Inflammatory macrophage treated with lipopolysaccharide for 1 hour (primary cell): ENCODE measurements around the gene IFTAP.

ENCODE experiments used
- DNase-seq, 2 donors: peaks; one replicate each; pipeline ENCODE4 v3.0.0-alpha.2; 2020 to 2022

The IFTAP gene

DNA sequence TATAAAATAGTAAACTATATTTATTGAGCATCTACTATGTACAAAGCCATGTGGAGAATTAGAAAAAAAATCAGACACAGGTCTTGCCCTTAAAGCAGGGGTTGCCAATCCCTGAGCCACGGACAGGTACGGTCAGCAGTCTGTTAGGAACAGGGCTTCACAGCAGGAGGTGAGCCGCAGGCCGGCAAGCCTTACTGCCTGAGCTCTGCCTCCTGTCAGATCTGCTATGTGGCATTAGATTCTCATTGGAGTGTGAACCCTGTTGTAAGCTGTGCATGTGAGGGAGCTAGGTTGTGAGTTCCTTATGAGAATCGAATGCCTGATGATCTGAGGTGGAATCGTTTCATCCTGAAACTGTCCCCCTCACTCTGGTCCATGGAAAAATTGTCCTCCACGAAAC lies 5.9 kb downstream of the IFTAP start:
- no peak for DNase-seq

DNA sequence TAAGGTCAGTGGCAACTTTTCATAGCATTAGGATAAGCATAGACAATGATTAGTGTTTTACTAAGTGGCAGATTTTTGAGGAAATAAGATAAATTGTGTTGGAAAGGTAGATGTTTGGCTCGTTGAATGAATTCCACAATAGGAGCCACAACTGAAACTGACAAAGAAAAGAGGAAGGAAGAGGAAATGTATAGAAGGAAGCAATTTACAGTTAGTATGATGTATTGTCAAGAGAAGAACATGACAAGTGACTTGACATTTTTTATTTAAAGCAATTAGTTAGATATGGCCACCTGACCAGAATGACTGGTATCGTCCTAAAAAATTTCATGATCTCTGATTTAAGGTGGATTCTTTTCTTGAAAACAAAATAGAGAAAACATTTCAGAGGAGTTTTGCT lies 6.9 kb downstream of the IFTAP start:
- peak; percentile 19 to 20 for DNase-seq

DNA sequence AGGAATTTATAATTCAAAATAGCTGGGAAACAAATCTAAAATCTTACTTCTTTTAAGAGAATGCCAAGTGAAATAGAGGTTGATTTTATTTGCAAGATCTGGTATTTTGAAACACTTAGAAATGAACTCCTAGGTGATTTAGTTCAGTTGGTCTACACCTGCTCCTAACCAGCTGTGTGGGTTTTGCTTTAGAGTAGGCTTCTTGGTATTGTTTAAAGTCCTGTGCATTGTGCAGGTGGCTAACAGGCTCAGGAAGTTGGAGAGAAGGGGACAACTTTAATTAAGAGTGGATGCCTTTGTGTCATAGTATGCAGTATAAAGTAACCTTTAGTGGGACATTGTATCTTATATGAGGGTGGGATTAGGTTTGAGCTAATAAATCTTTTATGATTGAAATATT lies 7.8 kb downstream of the IFTAP start:
- DNase-seq: no peak

DNA sequence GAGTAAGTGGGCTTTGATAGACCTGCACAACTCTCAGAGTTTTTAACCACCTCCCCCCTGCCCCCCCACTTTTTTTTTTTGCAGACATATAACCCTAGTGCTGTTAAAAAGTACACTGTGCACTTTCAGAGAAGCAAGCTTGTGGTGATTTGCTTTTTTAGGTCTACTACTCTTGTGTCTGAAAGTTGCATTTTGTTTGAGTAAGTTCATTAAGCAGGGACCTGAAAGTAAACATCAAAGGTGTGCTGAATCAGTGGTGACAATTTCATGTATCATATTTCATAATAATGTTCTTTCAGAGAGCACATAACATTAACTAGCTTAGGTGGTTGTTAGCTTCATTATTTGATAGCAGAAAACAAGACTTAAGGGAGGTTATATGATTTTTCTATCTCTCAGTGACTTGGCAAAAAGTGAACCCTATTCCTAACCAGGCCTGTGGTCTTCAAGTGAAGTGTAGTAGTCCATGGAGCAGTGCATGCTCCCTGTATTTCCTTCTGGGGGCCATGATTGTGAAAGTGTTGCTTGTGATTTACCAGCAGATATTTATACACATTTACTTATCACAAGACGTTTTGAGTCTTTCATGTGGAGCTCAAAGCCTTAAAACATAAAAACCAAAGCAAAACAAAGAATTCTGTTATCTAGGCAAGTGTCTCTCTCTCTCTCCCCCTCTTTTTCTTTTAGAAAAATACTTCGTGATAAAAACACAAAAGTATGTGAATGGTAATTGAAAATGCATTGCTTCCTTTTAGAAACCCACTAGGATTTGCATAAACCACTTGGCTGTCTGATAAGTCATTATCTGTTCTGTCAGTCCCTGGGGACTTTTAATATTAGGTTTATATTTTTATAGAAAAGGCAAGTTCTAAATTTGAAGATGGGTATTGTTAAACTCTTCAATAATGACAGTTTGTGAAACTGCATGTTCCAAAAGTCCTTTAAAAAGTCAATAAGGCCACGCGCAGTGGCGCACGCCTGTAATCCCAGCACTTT lies 11.2 kb downstream of the IFTAP start:
- DNase-seq: no peak

DNA sequence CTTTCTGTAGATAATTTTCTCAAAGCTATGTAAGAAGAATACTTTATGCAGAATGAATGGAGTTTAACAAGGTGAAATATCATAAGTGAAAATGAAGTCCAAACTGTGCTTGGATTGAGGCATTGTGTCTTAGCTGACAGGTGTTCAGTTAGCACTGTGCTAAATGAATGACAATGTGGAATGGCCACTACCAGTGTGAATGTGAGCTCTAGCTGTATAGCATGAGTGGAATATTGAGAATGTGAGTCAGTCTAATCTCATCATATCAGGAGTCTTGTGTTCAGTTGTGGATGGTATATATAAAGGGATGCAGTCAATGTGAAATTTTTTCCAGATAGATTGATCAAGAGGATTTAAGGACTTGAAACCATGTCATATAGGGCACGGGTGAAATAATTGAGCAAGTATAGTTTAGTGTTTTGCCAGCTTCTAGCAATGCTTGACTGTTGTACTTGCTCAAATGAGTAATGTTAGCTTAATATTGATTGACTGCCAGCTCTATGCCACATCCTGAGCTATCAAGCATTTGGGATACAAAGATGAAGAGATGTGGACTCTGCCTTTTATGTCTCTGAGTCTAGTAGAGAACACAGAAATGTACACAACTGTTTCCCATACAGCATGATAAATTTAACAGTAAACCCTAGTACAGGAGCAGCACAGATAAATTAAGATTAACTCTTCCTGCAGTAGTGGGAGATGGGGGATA lies 14.3 kb downstream of the IFTAP start:
- DNase-seq: no peak

DNA sequence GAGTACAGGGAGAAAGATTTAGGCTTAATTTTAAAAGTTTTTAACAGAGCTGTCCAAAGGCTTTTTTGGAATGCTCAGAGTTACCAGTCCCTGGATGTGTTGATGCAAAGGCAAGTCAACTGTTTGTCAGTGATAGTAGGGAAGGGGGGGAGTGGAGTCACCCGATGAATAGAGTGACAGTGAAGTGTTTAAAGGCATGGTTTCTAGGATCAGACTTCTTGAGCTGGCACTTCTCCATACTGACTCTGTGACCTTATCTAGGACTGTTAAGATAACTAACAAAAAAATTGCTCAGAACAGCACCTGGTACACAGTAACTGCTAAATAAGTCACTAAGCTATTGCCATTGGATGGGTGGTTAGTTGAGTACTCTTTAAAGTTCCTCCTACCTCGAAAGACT lies 15.1 kb downstream of the IFTAP start:
- DNase-seq: no peak

DNA sequence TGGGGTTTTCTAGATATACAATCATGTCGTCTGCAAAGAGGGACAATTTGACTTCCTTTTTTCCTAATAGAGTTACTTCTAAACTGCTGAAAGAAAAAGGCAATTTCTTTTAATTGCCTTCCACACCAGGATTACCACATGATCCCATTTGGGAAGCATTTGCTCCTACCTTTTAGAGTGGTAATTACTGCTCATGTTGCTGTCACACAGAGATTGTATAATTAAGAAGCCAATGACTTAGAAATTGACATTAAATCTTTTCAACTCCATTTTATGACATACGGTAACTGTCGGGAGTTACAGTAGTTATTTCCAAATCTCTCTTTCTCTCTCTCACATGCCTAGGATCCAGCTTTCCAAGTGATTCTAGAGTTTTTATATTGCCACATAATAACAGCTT lies 21.5 kb downstream of the IFTAP start:
- DNase-seq: no peak

DNA sequence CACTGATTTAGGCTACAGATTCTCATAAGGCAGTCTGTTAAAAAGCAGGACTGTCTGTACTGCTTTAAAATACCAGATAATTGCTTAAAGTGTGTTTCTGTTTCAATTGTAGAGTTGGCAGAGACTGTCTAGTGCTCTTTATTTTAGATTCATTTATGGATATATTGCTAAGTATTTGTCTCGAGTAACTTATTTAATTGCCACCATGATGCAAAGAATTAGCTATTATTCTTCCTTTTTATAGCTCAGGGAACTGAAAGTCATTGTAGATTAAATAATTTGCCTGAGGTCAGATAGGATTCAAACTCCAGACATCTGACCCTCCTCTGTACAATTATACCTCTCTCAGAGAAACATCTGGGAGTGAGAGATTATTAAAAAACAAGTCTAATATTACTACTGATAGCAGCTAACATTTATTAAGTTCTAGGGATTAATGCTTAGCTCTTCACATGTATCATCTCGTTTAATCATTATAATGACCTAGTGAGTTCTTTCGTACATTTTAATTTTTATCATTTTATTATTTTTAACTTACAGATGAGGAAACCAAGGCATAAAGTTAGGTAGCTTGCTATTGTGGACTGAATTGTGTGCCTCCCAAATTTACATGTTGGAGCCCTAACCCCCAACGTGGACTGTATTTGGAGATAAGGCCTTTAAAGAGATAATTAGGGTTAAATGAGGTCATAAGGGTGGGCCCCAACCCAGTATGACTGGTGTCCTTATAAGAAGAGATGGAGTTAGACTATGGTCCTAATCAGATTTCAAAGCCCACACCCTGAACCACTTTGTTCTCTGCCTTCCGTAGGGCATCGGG lies 23.5 kb downstream of the IFTAP start:
- no peak for DNase-seq

DNA sequence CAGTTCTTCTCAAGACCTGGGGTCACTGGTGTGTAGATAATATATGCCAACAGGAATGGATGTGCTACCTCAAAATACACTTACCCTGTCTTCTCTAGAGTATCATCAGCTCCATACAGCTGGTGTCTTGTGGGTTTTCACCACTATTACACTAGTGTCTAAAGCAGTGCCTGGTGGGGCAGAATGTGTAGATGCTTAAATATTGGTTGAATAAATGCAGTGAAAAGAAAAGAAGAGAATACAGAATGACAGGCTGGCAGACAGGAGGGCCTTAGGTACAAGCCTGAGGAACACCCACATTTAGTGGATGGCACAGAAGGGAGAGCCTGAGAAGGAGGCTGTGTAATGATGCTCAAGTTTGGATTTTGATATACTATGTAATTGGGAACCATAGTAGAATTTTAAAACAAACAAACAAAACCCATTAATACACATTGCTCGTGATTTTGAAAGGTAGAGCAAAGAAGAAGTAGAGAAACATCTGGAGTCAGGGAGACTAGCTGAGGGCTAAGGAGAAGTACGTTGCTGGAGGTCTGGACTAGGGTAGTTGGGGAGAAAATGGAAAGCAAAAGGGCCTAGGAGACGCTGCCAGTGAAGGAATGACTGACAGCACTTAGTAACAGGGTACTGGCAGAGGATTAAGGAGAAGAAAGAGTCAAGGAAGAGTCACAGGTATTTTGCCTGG lies 24.2 kb downstream of the IFTAP start:
- DNase-seq: no peak

DNA sequence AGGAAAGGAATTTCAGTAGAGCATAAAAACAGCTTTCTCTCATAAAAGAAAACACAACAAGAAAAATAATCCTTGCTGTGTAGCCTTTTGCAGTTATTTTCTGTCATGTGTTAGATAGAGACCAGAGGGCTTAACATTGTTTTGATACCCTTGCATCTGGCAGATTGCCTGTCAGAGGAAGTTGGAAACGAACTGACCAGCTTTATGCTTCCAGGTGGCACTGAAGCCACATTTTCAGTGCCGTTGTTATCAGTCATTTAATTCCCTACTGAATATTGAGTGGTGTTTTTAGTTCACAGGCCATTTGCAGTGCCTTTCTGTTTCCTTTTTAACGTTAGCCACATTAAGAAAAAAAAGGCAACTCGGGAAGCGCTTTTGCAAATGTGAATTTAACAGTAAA lies 25.2 kb downstream of the IFTAP start:
- no peak for DNase-seq

DNA sequence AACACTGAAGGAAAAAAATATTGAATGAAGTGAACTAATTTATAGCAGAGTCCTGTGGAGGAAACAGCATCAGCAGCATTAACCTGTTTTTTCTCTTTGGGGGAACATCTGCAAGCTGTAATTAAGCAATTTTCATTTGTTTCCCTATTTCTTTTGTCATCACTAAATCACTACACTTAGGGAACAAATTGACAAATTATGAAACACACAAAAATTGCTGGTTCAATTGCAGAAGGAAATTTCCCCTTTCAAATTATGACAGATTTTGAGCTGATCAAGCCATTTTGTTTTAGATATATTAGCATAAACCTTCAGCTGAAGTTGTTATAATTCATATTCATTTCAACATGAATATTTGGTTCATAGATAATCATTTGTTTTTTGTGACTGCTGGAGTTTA lies 25.9 kb downstream of the IFTAP start:
- DNase-seq: peak; percentile 22 to 52

DNA sequence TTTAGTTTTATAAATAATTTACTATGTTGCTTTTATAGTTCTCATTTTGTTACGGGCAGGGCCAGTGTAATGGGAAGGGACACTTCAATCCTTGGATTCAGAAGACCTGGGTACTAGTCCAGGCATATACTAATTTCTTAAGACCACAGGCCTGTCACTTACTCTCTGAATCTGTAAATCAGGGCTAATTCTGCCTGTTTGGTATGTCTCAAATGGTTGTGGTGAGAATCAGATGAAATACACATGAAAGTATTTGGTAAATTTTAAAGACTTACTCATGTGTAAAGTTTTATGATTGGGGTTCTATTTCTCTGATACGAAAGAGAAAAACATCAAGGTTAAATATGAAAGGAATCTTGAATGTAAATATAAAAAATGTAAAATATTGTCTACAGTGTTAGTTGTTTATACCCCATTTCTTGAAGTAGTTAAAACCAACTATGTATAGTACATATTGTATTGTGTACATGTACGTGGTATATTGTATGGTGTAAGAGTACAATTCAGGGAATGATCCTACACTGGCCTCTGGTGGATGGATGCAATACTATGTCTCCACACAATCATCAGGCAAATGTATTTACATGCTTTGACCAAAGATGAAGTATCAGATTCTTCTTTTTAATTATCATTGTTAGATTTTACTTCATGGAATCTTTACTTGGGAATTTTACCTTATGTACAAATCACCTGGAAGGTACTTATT lies 28.3 kb downstream of the IFTAP start:
- peak; percentile 18 to 48 for DNase-seq

DNA sequence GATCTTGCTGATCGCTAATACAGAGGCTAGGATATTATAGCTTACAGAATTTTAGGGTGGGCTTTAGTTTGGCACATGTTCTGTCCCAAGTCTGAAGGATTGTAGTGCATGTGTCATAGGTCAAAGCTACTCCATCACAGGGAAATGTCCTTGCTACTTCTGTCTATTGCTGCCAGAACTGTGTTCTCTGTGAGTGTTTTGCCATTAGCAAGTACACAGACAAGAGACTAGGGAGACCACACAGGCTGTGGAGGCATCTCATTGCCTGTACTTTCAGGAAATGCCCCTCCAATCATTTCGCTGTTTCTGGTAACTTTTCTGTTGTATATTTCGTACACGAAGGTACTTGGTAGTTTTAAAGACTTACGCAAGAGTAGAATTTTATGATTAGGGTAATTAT lies 29.2 kb downstream of the IFTAP start:
- DNase-seq: no peak

DNA sequence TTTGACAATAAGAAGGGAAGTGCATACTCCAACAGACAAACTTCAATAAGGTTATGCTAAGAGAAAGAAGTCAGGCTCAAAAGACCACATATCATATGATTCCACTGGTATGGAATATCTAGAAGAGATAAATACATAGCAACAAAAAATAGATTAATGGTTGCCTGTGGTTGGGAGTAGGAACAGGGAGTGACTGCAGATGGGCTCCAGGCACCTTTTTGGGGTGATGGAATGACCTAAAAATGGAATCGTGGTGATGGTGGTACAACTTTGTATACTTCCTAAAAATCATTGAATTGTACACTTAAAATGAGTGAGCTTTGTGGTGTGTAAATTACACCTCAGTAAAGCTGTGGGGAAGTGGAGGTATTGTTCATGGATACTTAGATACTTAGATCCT lies 32.7 kb downstream of the IFTAP start:
- no peak for DNase-seq

DNA sequence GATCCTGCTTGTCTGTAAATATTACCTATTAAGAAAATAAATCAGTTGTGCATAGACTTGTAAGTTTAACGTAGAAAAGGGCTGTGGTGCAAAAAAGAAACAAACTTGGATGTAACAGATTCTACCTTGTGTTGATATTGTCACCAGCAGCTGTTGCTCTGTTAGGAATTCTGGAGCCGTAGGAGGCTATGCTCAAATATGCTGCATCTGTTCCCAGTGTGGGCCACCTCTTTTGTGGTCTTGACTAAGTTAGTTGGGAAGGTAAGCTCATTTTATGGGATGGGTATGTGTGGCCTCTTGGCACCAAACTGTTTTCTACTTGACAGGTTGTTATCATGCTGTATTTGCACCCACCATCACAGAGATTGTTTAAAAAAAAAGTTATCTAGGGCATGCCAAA lies 33.2 kb downstream of the IFTAP start:
- no peak for DNase-seq

DNA sequence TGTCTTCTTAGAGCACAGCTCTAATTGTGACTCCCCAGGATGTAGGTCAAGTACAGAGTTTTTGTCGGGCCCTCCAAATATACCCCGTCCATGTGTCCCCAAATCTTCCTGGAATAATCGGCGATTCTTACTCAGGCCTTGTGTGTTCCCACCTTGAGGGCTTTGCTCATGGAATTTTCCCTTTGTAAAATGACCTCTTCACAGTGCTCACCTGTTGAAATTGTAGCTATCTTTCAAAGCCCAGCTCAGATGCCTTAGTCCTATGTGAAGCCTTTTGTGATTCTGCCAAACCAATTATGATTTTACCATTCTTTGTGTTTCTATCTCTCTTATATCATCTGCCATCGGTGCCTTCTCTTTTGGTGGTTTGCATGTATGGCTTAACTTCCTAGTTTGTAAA lies 33.8 kb downstream of the IFTAP start:
- no peak for DNase-seq

DNA sequence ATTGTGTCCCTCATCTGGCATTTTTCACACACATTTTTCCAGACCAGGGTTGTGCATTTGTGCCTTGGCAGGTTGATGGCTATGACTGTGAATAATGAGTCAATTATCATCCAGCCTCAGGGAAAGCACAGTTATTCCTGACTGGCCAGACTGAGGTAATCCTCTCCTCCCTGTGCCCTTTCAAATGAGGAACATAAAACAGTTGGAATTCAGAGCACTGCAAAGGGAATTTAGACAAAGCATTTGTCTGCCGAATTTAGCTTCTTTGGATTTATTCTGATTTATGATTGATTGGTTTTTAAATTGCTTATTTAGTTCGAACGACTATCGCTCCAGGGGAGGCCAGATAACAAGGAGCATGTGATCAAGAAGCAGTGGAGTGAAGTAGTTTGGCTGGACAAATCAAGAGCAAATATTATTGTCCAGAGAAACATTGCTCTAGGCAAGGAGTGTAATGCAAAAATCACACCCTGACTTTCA lies 34.5 kb downstream of the IFTAP start:
- no peak for DNase-seq

DNA sequence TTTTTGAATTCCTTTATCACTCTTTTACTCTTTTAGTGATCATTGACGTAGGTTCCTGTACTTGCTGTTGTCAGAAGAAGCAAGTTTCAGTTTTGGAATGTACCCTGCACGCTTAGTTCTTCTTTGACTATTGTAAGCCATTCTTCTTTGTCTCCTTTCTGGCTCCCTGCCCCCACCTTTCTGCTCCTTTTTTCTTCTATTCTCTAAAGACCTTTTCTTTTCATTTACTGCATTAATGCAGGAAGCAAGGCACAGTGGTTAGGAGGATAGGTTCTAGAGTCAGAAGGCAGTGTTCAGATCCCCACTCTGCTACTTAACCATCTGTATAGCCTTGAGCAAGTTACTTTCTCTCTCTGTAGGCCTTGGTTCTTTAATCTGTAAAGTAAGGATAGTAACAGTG lies 37.5 kb downstream of the IFTAP start:
- DNase-seq: no peak

DNA sequence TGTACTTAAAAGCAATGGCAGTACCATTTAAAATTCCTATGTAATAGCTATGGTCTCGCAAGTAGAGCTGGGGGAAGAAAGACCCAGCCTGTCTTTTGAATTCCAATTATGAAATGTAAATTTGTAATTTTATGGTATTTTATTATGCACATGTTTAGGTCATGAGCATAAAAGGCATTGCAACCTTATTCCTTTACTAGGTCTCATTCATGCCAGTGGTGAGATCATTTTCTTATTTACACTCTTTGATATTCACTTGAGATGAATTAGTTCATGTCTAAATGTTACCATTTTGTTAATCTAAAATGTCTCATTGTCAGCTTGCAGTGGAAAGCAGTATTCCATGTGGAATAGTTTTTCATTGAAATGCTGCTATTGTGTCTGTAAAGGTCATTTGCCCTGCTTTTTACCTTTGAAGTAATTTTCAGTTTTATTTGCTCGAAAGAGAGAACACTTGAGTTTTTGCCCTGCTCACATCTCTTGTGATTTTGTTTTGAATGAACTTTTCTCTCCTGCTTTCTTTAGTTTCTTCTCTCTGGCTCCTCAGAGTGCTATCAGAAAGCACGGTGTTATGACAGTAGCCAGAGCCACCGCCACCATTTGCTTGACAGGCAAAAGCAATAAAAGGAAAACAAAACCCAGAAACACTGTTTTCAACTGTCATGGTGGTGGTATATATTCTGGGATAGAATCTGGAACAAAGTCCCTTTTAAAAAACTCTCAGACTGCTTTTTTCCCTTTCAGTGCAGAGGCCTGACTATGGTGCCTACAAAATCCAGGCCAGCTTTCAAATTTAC lies 41.0 kb downstream of the IFTAP start:
- no peak for DNase-seq

DNA sequence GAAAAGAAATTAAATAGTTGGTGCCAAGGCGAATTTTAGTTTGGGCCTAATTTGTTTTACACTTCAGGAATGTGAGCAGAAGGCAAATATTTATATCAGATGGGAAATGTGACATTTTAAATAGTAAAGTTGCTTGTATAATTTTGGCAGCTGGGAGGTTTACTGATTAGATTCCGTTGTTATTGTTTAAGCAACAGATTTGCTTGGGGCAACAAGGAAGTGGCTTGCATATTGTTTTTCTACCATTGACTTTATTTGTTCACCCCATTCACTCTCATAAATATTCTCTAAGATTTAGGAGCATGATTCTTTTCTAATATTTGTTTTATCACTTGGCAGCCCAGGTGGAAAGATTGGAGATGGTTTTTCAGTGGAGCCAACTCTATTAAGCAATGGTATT lies 44.3 kb downstream of the IFTAP start:
- no peak for DNase-seq
